Neuronal stem cell (in vitro differentiated cells): ENCODE data around the gene CNTNAP2.

ENCODE experiments used
- DNase-seq: peaks from one replicate; pipeline ENCODE4 v3.0.0-alpha.2; 2013; ENCODE audit warnings: low spot score
- H2AFZ ChIP-seq: one replicate; pipeline ENCODE4 v1.6.1; 2013; ENCODE audit warnings: mild to moderate bottlenecking, low read length, inconsistent platforms
- H2AK5ac ChIP-seq: 2 replicates; pipeline ENCODE4 v1.6.1; 2013; ENCODE audit warnings: low read depth, mild to moderate bottlenecking, inconsistent platforms, low read length, moderate library complexity, mixed read lengths
- H2BK120ac ChIP-seq: 2 replicates; pipeline ENCODE4 v1.6.1; 2013; ENCODE audit warnings: low read depth, mild to moderate bottlenecking, inconsistent platforms, low read length, moderate library complexity, mixed read lengths
- H2BK12ac ChIP-seq: one replicate; pipeline ENCODE4 v1.6.1; 2013; ENCODE audit warnings: low read length, inconsistent platforms
- H2BK15ac ChIP-seq: 2 replicates; pipeline ENCODE4 v1.6.1; 2013; ENCODE audit warnings: mild to moderate bottlenecking, low read length, inconsistent platforms, mixed read lengths
- H2BK5ac ChIP-seq: one replicate; pipeline ENCODE4 v1.6.1; 2013; ENCODE audit warnings: inconsistent platforms, mild to moderate bottlenecking, low read length, moderate library complexity
- H3K14ac ChIP-seq: one replicate; pipeline ENCODE4 v1.6.1; 2013; ENCODE audit warnings: low read length, inconsistent platforms
- H3K18ac ChIP-seq: 2 replicates; pipeline ENCODE4 v1.6.1; 2013; ENCODE audit warnings: low read length, inconsistent platforms
- H3K23ac ChIP-seq: 2 replicates; pipeline ENCODE4 v1.6.1; 2013; ENCODE audit warnings: low read depth, mild to moderate bottlenecking, mixed read lengths, low read length, inconsistent platforms; ENCODE audit not compliant: poor library complexity
- H3K27ac ChIP-seq: replicated peaks from 3 replicates; pipeline ENCODE4 v1.5.1; 2013; ENCODE audit warnings: low read length, inconsistent platforms
- H3K27me3 ChIP-seq, 3 experiments: 2 replicates each; pipeline ENCODE4 v1.6.1; 2013; ENCODE audit warnings: low read length in 3 of 3, mild to moderate bottlenecking in 2 of 3, inconsistent platforms in 1 of 3, low read depth in 1 of 3, mixed read lengths in 1 of 3, moderate library complexity in 1 of 3; ENCODE audit not compliant: control insufficient read depth in 3 of 3, insufficient read depth in 3 of 3
- H3K36me3 ChIP-seq, 2 donors: replicated peaks in 1 of 2; 2 replicates each; pipeline ENCODE4 v1.6.1; 2013; ENCODE audit warnings: low read length in 2 of 2; ENCODE audit not compliant: control insufficient read depth in 2 of 2, insufficient read depth in 2 of 2
- H3K4ac ChIP-seq: 2 replicates; pipeline ENCODE4 v1.6.1; 2013; ENCODE audit warnings: inconsistent platforms, mild to moderate bottlenecking, low read length, moderate library complexity
- H3K4me1 ChIP-seq, 2 donors: 1 replicate in 1 of 2; 2 replicates in 1 of 2; pipeline ENCODE4 v1.6.1; 2013; ENCODE audit warnings: low read length in 2 of 2, low read depth in 1 of 2; ENCODE audit not compliant: control insufficient read depth in 2 of 2, insufficient read depth in 1 of 2
- H3K4me2 ChIP-seq: one replicate; pipeline ENCODE4 v1.6.1; 2013; ENCODE audit warnings: mild to moderate bottlenecking, low read length, inconsistent platforms; ENCODE audit not compliant: insufficient read depth, poor library complexity, severe bottlenecking
- H3K4me3 ChIP-seq, 2 donors: 2 replicates each; pipeline ENCODE4 v1.5.1; 2013; ENCODE audit warnings: low read length in 2 of 2, mild to moderate bottlenecking in 2 of 2, inconsistent platforms in 1 of 2, moderate library complexity in 1 of 2
- H3K79me1 ChIP-seq: one replicate; pipeline ENCODE4 v1.6.1; 2013; ENCODE audit warnings: low read depth, mild to moderate bottlenecking, inconsistent platforms, low read length, moderate library complexity
- H3K9ac ChIP-seq: one replicate; pipeline ENCODE4 v1.6.1; 2013; ENCODE audit warnings: mild to moderate bottlenecking, low read depth, low read length, inconsistent platforms; ENCODE audit not compliant: poor library complexity
- H3K9me3 ChIP-seq, 2 donors: replicated peaks in 1 of 2; 2 replicates each; pipeline versions ENCODE3 to v1.6.1; 2013; ENCODE audit warnings: low read length in 2 of 2, mild to moderate bottlenecking in 2 of 2, inconsistent platforms in 1 of 2, low read depth in 1 of 2, mixed read lengths in 1 of 2, moderate library complexity in 1 of 2; ENCODE audit not compliant: control insufficient read depth in 2 of 2, insufficient read depth in 1 of 2
- H4K8ac ChIP-seq: one replicate; pipeline ENCODE4 v1.6.1; 2013; ENCODE audit warnings: low read depth, mild to moderate bottlenecking, inconsistent platforms, low read length, moderate library complexity
- H4K91ac ChIP-seq: one replicate; pipeline ENCODE4 v1.6.1; 2013; ENCODE audit warnings: low read length, low read depth, mild to moderate bottlenecking, inconsistent platforms; ENCODE audit not compliant: poor library complexity
- WGBS, 2 donors: extraction: QIAGEN DNeasy Blood & Tissue Kit; methylation state at CpG; one replicate each; pipeline ENCODE4 v1.1.7; 2013; ENCODE audit warnings: missing lambda C conversion rate in 2 of 2, mixed read lengths in 1 of 2; ENCODE audit not compliant: insufficient read length in 2 of 2, insufficient replicate concordance in 1 of 2; ENCODE audit errors: extremely low coverage in 2 of 2; 5-methylcytosine and 5-hydroxymethylcytosine counted together

CNTNAP2 gene

DNA sequence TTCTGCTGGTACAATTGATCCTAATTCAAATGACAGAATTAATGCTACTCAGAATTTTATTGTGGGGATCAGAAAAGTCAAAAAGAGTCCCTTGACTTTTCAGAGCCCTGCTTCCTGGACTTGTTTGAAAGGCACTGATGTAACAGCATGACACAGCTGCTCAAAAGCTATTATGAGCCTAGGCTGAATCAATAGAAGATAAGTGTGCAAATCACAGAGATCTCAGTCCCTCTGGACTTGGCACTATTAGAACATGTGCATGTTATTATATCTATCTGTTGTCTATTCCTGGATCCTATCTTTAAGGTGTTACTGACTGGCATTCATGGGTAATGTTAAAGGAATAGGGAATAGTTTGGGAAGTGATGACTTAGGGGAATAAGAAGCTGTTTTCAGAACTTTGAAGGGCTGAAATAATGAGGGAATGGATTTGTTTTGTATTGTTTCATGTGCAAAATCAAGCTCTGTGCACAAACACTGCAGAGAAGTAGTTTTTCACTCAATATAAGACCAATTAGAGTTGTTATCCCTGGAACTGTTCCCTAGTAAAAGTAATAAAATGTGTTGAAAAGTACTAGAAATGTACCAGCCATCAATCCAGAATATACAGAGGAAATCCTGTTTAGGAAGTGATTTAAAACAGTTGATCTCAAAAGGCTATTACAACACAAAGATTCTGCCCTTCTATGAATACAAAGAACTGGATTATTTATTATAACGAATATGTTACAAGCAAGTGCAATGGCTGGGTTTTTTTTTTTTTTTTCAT lies 1659.1 kb downstream of the CNTNAP2 start:
- Histone ChIP-seq H3K23ac (no peak overlapping the region), H2BK5ac (no peak overlapping the region), H4K91ac (no peak overlapping the region), H3K9me3 (no peaks in the 10 kb centered on the region), H3K4me3 (no peak overlapping the region), H2AK5ac (no peak overlapping the region), H2AFZ (no peak overlapping the region), H2BK120ac (no peak overlapping the region), H3K36me3 (no peaks in the 10 kb centered on the region), H3K4me2 (no peak overlapping the region), H2BK15ac (no peak overlapping the region), H2BK12ac (no peak overlapping the region), H3K79me1 (no peaks in the 10 kb centered on the region), H3K27me3 (no peaks in the 10 kb centered on the region), H3K18ac (no peak overlapping the region), H3K4me1 (no peaks in the 10 kb centered on the region), H3K14ac (no peak overlapping the region), H3K27ac (no peak overlapping the region), H3K4ac (no peak overlapping the region), H4K8ac (no peak overlapping the region), H3K9ac (no peak overlapping the region)
- DNase-seq = no peak
- WGBS, 2 donors = no CpG with 5 or more reads among the region's 1 CpG

DNA sequence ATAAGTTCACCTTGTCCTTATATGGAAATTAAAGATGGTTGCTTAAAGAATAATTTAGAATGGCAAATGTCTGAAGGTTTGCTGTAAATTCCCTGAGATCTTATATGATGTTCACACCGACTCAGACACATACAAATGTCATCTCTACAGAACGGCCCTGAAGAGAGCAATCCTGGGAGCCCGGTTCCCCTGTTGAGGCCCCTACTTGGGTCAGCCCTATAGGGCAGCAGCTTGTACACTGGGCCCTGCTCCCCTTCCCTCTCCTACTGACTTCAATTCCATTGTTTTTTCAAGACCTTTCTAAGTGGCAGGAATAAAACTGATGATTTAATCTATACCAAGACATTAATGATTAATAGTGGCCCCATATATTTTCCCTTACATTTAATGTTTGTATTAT lies 1660.7 kb downstream of the CNTNAP2 start:
- DNase-seq = no peak
- no peak overlapping the region for H3K27ac ChIP-seq
- H3K4me1 ChIP-seq = no peaks in the 10 kb centered on the region
- no peak overlapping the region for H3K4me3 ChIP-seq
- no peaks in the 10 kb centered on the region for H3K36me3 ChIP-seq
- H2AFZ ChIP-seq = peak overlapping the region; percentile 56
- H2BK5ac ChIP-seq = no peak overlapping the region
- no peak overlapping the region for H3K9ac ChIP-seq
- H2BK120ac ChIP-seq = no peak overlapping the region
- H3K4ac ChIP-seq = no peak overlapping the region
- no peak overlapping the region for H3K23ac ChIP-seq
- no peak overlapping the region for H3K14ac ChIP-seq
- no peak overlapping the region for H4K8ac ChIP-seq
- no CpG with 5 or more reads among the region's 3 CpGs for WGBS, 2 donors
- no peaks in the 10 kb centered on the region for H3K9me3 ChIP-seq
- no peak overlapping the region for H3K4me2 ChIP-seq
- H2AK5ac ChIP-seq = no peak overlapping the region
- H2BK15ac ChIP-seq = no peak overlapping the region
- H4K91ac ChIP-seq = no peak overlapping the region
- no peak overlapping the region for H2BK12ac ChIP-seq
- no peaks in the 10 kb centered on the region for H3K79me1 ChIP-seq
- no peaks in the 10 kb centered on the region for H3K27me3 ChIP-seq
- no peak overlapping the region for H3K18ac ChIP-seq

DNA sequence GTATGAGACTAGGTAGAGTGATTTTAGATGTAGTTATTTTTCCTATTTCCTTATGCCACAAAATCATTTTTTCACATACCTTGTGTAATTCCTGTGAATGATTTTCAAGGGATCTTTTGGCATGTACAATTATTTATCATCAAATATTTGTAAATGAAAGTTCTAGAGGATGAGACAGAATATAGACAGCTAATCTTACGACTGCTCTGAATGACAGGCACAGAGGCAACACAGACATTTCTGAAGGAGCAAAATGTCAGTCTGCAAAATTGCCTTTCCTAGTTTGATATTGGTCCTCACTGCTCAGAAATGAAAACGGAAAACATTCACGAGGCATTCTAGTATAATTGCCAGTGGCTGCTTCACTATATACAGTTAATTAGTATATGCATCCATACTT lies 1663.3 kb downstream of the CNTNAP2 start:
- Histone ChIP-seq H3K14ac (no peak overlapping the region), H2BK120ac (no peak overlapping the region), H3K4me3 (no peak overlapping the region), H3K9me3 (peaks cover 0 to 3% of the 10 kb centered on the region in 2 donors), H3K18ac (no peak overlapping the region), H3K4me1 (no peaks in the 10 kb centered on the region), H3K79me1 (no peaks in the 10 kb centered on the region), H2BK12ac (no peak overlapping the region), H2AK5ac (no peak overlapping the region), H4K91ac (no peak overlapping the region), H2AFZ (no peak overlapping the region), H3K36me3 (no peaks in the 10 kb centered on the region), H4K8ac (no peak overlapping the region), H2BK5ac (no peak overlapping the region), H3K4me2 (no peak overlapping the region), H2BK15ac (no peak overlapping the region), H3K9ac (no peak overlapping the region), H3K4ac (no peak overlapping the region), H3K27me3 (no peaks in the 10 kb centered on the region), H3K23ac (no peak overlapping the region), H3K27ac (no peak overlapping the region)
- WGBS, 2 donors = no CpG with 5 or more reads among the region's 3 CpGs
- no peak for DNase-seq

DNA sequence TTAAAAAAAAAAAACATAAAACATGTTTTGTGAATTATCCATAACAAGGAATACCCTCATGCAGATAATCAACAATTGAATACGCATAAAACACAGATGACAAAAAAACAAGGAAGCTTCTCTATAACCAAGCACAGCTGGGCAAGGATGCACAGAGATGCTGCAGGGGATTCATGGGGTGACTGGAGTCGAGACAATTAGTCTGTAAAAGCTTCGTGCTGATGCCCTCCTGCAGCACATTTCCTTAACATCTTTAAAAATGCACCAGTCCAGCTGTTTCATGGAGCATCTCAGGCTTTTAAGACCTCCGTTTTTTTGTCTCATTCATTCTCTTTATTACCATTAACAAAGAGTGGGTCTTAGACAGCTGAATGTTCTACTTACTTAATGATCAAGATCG lies 1680.0 kb downstream of the CNTNAP2 start:
- no peak for DNase-seq
- Histone ChIP-seq H4K8ac (no peak overlapping the region), H3K79me1 (no peaks in the 10 kb centered on the region), H3K9me3 (no peaks in the 10 kb centered on the region), H3K18ac (no peak overlapping the region), H3K36me3 (no peaks in the 10 kb centered on the region), H4K91ac (no peak overlapping the region), H3K27me3 (no peaks in the 10 kb centered on the region), H3K4me2 (no peak overlapping the region), H2BK5ac (no peak overlapping the region), H2BK15ac (no peak overlapping the region), H2BK120ac (no peak overlapping the region), H3K9ac (no peak overlapping the region), H3K27ac (no peak overlapping the region), H2AK5ac (no peak overlapping the region), H3K4me3 (no peak overlapping the region), H3K4me1 (no peaks in the 10 kb centered on the region), H3K23ac (no peak overlapping the region), H3K4ac (no peak overlapping the region), H2AFZ (no peak overlapping the region), H2BK12ac (no peak overlapping the region), H3K14ac (no peak overlapping the region)
- no CpG with 5 or more reads among the region's 5 CpGs for WGBS, 2 donors
